ENCODE data around the gene GAL3ST3. TPM values are rescaled to one million over a fixed set of nuclear protein-coding genes. Genes with fewer than 3 reads are reported as not detected.

Gene GAL3ST3
- total and polyA plus RNA-seq, 2 donors: 0.25 to 0.42 TPM

DNA sequence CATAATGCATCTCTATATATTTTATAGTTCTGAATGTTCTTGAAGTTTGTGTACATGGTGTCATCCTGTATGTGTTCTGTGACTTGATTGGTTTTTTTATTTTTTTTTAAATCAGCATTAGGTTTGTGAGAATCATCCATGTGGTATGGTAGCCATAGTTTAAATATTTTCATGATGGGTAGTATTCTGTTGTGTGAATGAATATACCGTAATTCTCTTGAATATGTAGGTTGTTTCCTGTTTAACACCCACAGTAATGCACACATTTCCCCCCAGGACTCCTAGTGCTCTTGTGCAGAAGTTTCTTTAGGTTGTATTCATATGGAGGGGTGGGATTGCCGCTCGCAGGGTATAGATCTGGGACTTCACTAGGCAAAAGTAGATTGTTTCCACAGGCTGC, 23.1 kb upstream of the GAL3ST3 start:
- Histone ChIP-seq H3K27ac (ENCODE audit: low read depth in 1 of 2, low read length in 1 of 2) (peak overlapping the region in 1 of 2 donors; percentile 66), H3K27me3 (ENCODE audit: control insufficient read depth in 2 of 2, insufficient read depth in 1 of 2, low read length in 1 of 2) (no peaks in the 10 kb centered on the region), H3K4me3 (ENCODE audit: low read length in 2 of 2) (peak overlapping the region; percentile 48 to 89), H3K9me3 (ENCODE audit: control insufficient read depth in 2 of 2, insufficient read depth in 1 of 2, low read length in 1 of 2) (no peaks in the 10 kb centered on the region), H3K4me1 (ENCODE audit: control insufficient read depth in 2 of 2, insufficient read depth in 2 of 2, low read length in 2 of 2) (peaks cover 9 to 38% of the 10 kb centered on the region in 2 donors), H3K36me3 (ENCODE audit: control insufficient read depth in 2 of 2, insufficient read depth in 2 of 2, low read length in 1 of 2) (peaks cover 29 to 48% of the 10 kb centered on the region in 2 donors)
- DNase-seq (ENCODE audit: low read depth in 6 of 9, low spot score in 9 of 9): peak in 1 of 9 donors; percentile 34
- WGBS: 81% methylated on average over 3 of the region's 3 CpGs

DNA sequence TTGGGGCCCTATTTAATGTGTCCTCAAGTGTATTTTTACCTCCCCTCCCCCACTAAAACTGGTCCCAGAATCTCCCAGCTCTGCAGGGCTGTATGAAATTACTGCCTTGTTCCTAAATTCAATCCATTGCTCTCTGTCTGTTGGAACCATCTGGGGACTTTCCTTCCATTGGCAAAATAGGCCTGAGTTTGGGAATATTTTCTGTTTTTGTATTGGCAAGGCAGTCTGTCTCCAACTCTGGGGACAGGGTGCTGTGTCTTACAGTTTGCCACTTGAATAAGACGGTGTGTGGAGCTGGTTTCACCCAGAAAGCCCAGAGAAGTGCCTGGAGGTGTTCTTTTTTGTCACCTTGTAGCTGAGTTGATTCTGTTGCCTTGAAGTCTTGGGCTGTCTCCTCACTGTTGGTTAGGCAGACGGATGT, 22.4 kb upstream of the GAL3ST3 start:
- Histone ChIP-seq H3K4me3 (ENCODE audit: low read length in 2 of 2) (peak overlapping the region; percentile 48 to 89), H3K27ac (ENCODE audit: low read depth in 1 of 2, low read length in 1 of 2) (peak overlapping the region; percentile 66 to 81), H3K27me3 (ENCODE audit: control insufficient read depth in 2 of 2, insufficient read depth in 1 of 2, low read length in 1 of 2) (no peaks in the 10 kb centered on the region), H3K36me3 (ENCODE audit: control insufficient read depth in 2 of 2, insufficient read depth in 2 of 2, low read length in 1 of 2) (peaks cover 30 to 49% of the 10 kb centered on the region in 2 donors), H3K4me1 (ENCODE audit: control insufficient read depth in 2 of 2, insufficient read depth in 2 of 2, low read length in 2 of 2) (peaks cover 9 to 38% of the 10 kb centered on the region in 2 donors), H3K9me3 (ENCODE audit: control insufficient read depth in 2 of 2, insufficient read depth in 1 of 2, low read length in 1 of 2) (no peaks in the 10 kb centered on the region)
- DNase-seq (ENCODE audit: low read depth in 6 of 9, low spot score in 9 of 9): peak in 2 of 9 donors; percentile 27 to 65
- 26% methylated on average over 2 of the region's 2 CpGs for WGBS

DNA sequence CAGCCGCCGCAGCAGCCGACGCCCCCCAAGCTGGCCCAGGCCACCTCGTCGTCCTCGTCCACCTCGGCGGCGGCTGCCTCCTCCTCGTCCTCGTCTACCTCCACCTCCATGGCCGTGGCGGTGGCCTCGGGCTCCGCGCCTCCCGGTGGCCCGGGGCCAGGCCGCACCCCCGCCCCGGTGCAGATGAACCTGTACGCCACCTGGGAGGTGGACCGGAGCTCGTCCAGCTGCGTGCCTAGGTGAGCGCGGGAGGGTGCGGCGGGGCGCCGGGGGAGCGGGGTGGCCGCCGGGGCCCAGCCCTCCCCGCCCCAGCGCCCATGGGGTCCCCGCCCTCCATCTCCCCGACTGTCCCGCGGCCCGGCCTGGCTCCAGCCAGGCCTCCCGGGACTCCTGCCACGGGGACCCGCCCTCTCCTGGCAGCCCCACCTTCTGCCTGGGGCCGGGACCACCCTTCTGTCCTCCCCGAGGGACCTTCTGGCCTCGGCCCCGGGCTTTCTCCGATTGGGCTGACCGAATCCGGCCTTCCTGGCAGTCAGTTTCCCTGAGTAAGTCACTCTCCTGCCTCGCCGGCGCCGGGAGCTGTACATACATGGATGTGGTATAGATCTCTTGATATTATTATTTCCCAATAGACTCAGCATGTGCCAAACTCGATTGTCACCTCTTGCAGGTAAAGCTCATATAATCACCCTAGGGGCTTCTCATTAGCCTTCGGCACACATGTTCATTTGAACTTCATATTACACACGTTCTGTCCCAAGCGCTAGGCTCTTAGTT, 21.8 kb upstream of the GAL3ST3 start:
- Histone ChIP-seq H3K36me3 (ENCODE audit: control insufficient read depth in 2 of 2, insufficient read depth in 2 of 2, low read length in 1 of 2) (peaks cover 34 to 55% of the 10 kb centered on the region in 2 donors), H3K9me3 (ENCODE audit: control insufficient read depth in 2 of 2, insufficient read depth in 1 of 2, low read length in 1 of 2) (no peaks in the 10 kb centered on the region), H3K4me3 (ENCODE audit: low read length in 2 of 2) (peak overlapping the region; percentile 48 to 89), H3K4me1 (ENCODE audit: control insufficient read depth in 2 of 2, insufficient read depth in 2 of 2, low read length in 2 of 2) (peaks cover 9 to 38% of the 10 kb centered on the region in 2 donors), H3K27me3 (ENCODE audit: control insufficient read depth in 2 of 2, insufficient read depth in 1 of 2, low read length in 1 of 2) (no peaks in the 10 kb centered on the region), H3K27ac (ENCODE audit: low read depth in 1 of 2, low read length in 1 of 2) (peak overlapping the region; percentile 66 to 85)
- DNase-seq (ENCODE audit: low read depth in 6 of 9, low spot score in 9 of 9): peak in 2 of 9 donors; percentile 16 to 37
- 1% methylated on average over 60 of the region's 60 CpGs for WGBS

DNA sequence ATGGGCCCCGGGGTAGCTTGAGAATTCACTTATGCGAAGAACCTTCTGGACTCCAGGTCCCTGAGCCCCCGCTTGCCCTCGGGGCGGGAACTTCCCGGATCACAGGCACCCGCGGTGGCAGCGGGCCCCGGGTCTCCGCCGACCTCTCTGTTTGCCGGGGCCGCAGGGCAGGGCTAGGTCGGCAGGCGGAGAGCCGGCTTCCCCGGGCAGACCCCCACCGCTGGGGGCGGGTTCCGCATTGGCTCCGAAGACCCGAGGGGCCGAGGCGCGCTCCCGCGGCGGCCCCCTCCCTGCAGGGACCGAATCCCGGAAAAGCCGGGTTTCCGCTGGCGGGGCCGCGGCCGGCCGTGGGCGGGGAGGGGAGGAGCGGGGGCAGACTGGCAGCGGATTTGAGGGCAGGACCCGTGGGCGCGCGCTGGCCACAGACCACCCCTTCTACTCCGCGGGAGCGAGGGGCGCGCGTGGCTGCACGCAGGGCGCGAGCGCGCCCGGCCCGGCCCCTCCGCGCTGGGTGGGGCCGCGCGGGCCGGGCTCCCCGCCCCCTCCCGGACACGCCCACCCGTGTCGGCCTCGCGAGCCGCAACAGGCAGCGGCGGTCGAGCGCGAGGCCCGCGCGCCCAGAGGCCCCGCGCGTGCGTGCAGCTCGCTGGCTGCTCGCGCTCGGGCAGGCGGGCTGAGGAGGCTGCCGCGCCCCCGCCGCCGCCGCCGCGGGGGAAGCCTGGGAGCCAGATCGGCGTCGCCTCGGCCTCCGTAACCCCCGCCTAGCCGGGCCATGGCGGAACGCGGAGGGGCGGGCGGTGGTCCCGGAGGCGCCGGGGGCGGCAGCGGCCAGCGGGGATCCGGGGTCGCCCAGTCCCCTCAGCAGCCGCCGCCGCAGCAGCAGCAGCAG, 21.0 kb upstream of the GAL3ST3 start, which contains the start of gene PACS1:
TSS of gene PACS1 (plus strand) at position 558 of the 889 bp plus-strand sequence. CDS start at position 773, 215 bp downstream.
- WGBS: under 1% methylated on average over 120 of the region's 120 CpGs
- H3K4me1 ChIP-seq (ENCODE audit: control insufficient read depth in 2 of 2, insufficient read depth in 2 of 2, low read length in 2 of 2): peaks cover 9 to 38% of the 10 kb centered on the region in 2 donors
- H3K27ac ChIP-seq (ENCODE audit: low read depth in 1 of 2, low read length in 1 of 2): peak within 1 kb of the TSS; percentile 85 to 87
- H3K9me3 ChIP-seq (ENCODE audit: control insufficient read depth in 2 of 2, insufficient read depth in 1 of 2, low read length in 1 of 2): no peaks in the 10 kb centered on the region
- H3K4me3 ChIP-seq (ENCODE audit: low read length in 2 of 2): peak within 1 kb of the TSS; percentile 48 to 89
- peak in 3 of 9 donors; percentile 68 to 82 (median 75) for DNase-seq (ENCODE audit: low read depth in 6 of 9, low spot score in 9 of 9)
- H3K27me3 ChIP-seq (ENCODE audit: control insufficient read depth in 2 of 2, insufficient read depth in 1 of 2, low read length in 1 of 2): no peaks in the 10 kb centered on the region
- H3K36me3 ChIP-seq (ENCODE audit: control insufficient read depth in 2 of 2, insufficient read depth in 2 of 2, low read length in 1 of 2): peaks cover 37 to 60% of the 10 kb centered on the region in 2 donors

DNA sequence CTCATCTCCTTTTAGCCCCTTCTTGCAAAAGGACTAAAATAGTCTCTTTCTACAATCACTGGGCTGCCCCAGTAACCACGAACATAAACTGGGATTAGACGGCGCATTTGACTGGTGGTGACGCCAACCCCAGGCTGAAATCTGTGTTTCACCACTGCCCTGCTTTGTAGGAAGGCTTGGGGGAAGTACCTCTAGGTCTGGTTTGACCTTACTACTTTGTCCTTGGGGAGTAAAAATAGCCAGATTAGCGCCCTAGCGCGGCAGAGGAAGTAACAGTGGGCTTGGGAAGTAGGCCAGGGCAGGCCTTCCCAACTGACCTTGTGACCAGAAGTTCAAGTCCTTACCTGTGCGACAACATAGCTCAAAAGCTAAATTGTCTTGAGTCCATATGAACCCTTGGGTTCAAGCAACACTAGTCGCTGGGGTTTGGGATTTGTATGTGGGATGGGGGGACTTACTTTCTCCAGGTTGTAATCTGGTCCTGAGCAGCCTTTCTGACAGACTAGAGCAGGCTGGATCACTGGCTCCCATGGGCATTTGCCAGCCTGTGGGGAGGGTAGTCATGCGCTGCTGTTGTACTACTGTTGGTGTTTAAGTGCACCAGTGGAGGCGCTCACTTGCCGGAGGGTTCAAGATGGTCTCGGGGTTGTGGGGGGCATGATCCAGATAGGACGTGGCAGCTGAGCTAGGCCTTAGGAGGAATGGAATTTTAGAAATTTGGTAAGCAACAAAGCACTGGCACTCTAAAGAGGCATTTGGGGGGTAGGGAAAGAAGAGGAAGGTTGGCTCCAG, 20.2 kb upstream of the GAL3ST3 start:
- no peak for DNase-seq (ENCODE audit: low read depth in 6 of 9, low spot score in 9 of 9)
- 72% methylated on average over 14 of the region's 14 CpGs for WGBS
- Histone ChIP-seq H3K4me1 (ENCODE audit: control insufficient read depth in 2 of 2, insufficient read depth in 2 of 2, low read length in 2 of 2) (peaks cover 9 to 38% of the 10 kb centered on the region in 2 donors), H3K27ac (ENCODE audit: low read depth in 1 of 2, low read length in 1 of 2) (peak overlapping the region; percentile 85 to 87), H3K36me3 (ENCODE audit: control insufficient read depth in 2 of 2, insufficient read depth in 2 of 2, low read length in 1 of 2) (peaks cover 42 to 62% of the 10 kb centered on the region in 2 donors), H3K9me3 (ENCODE audit: control insufficient read depth in 2 of 2, insufficient read depth in 1 of 2, low read length in 1 of 2) (no peaks in the 10 kb centered on the region), H3K4me3 (ENCODE audit: low read length in 2 of 2) (peak overlapping the region; percentile 44 to 89), H3K27me3 (ENCODE audit: control insufficient read depth in 2 of 2, insufficient read depth in 1 of 2, low read length in 1 of 2) (no peaks in the 10 kb centered on the region)

DNA sequence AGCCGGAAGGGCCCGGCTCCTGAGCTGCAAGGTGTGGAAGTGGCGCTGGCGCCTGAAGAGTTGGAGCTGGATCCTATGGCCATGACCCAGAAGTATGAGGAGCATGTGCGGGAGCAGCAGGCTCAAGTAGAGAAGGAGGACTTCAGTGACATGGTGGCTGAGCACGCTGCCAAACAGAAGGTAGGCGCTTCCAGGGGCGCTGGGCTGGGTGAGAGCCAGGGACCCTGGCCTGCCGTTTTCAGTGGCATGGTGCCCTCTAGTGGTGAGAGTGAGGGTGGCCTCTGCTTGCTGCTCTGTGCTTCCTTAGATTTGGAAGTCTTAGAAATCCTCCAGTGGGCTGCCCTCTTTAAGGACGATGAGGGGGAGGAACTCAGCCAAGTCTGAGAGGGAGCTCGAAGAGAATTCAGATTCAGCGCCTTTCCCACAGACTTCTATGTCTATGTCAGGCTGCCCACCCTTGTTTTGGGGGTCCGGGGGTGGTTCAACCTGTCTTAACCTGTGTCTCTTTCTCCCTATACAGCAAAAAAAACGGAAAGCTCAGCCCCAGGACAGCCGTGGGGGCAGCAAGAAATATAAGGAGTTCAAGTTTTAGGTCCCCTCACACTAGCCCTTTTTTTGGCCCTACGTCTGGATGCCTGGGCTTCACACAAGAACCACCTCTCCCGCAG, 19.3 kb upstream of the GAL3ST3 start:
- H3K36me3 ChIP-seq (ENCODE audit: control insufficient read depth in 2 of 2, insufficient read depth in 2 of 2, low read length in 1 of 2): peaks cover 47 to 65% of the 10 kb centered on the region in 2 donors
- no peaks in the 10 kb centered on the region for H3K9me3 ChIP-seq (ENCODE audit: control insufficient read depth in 2 of 2, insufficient read depth in 1 of 2, low read length in 1 of 2)
- H3K4me1 ChIP-seq (ENCODE audit: control insufficient read depth in 2 of 2, insufficient read depth in 2 of 2, low read length in 2 of 2): peaks cover 9 to 38% of the 10 kb centered on the region in 2 donors
- peak in 3 of 9 donors; percentile 68 to 82 (median 82) for DNase-seq (ENCODE audit: low read depth in 6 of 9, low spot score in 9 of 9)
- peak overlapping the region; percentile 50 to 87 for H3K27ac ChIP-seq (ENCODE audit: low read depth in 1 of 2, low read length in 1 of 2)
- no peak overlapping the region for H3K4me3 ChIP-seq (ENCODE audit: low read length in 2 of 2)
- WGBS: 69% methylated on average over 17 of the region's 17 CpGs
- H3K27me3 ChIP-seq (ENCODE audit: control insufficient read depth in 2 of 2, insufficient read depth in 1 of 2, low read length in 1 of 2): no peaks in the 10 kb centered on the region

DNA sequence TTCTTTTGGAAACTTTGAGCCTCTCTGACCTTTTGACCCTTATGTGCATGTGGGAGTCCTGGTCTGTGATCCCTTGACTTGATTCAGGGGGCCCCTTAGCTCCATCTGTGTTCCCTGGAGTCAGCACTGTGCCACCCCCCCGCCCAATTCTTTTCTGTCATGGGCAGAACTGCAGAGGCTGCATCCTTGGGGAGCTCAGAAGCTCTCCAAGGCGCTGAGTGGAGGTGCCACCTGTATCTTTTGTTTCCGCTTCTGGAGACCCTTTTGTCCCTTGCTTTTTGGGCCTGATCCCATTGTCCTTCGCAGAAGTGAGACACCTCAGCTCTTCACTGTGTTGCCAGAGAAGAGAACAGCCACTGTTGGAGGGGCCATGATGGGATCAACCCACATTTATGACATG, 18.7 kb upstream of the GAL3ST3 start:
- Histone ChIP-seq H3K9me3 (ENCODE audit: control insufficient read depth in 2 of 2, insufficient read depth in 1 of 2, low read length in 1 of 2) (no peaks in the 10 kb centered on the region), H3K27me3 (ENCODE audit: control insufficient read depth in 2 of 2, insufficient read depth in 1 of 2, low read length in 1 of 2) (no peaks in the 10 kb centered on the region), H3K4me3 (ENCODE audit: low read length in 2 of 2) (no peak overlapping the region), H3K27ac (ENCODE audit: low read depth in 1 of 2, low read length in 1 of 2) (no peak overlapping the region), H3K4me1 (ENCODE audit: control insufficient read depth in 2 of 2, insufficient read depth in 2 of 2, low read length in 2 of 2) (peaks cover 9 to 36% of the 10 kb centered on the region in 2 donors), H3K36me3 (ENCODE audit: control insufficient read depth in 2 of 2, insufficient read depth in 2 of 2, low read length in 1 of 2) (peaks cover 54 to 67% of the 10 kb centered on the region in 2 donors)
- no peak for DNase-seq (ENCODE audit: low read depth in 6 of 9, low spot score in 9 of 9)
- WGBS: 98% methylated on average over 4 of the region's 4 CpGs

DNA sequence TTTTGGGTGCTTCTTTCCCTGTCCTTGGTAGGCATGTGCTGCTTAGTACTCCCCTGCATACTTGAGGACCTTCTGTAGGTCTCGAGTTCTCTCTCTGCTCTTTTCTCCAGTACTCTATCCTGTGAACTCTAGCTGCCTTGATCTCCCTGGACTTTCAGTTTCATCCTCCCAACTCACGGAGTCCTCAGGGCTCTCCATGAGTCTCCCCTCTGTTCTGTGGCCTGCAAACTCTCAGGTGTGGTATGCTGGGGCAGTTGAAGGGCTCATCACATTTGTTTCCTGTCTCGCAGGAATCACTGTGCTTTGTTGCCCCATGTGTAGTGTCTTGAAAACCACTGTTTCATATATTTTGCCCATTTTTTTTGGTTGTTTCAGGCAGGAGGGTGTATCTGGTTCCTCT, 17.8 kb upstream of the GAL3ST3 start:
- DNase-seq (ENCODE audit: low read depth in 6 of 9, low spot score in 9 of 9): no peak
- Histone ChIP-seq H3K4me1 (ENCODE audit: control insufficient read depth in 2 of 2, insufficient read depth in 2 of 2, low read length in 2 of 2) (peaks cover 9 to 30% of the 10 kb centered on the region in 2 donors), H3K4me3 (ENCODE audit: low read length in 2 of 2) (no peak overlapping the region), H3K9me3 (ENCODE audit: control insufficient read depth in 2 of 2, insufficient read depth in 1 of 2, low read length in 1 of 2) (no peaks in the 10 kb centered on the region), H3K27me3 (ENCODE audit: control insufficient read depth in 2 of 2, insufficient read depth in 1 of 2, low read length in 1 of 2) (no peaks in the 10 kb centered on the region), H3K36me3 (ENCODE audit: control insufficient read depth in 2 of 2, insufficient read depth in 2 of 2, low read length in 1 of 2) (peaks cover 55 to 70% of the 10 kb centered on the region in 2 donors), H3K27ac (ENCODE audit: low read depth in 1 of 2, low read length in 1 of 2) (no peak overlapping the region)
- 51% methylated on average over 3 of the region's 3 CpGs for WGBS

All from thymus (tissue), 11 donors.